ENCODE data around the gene MAPK12.
A peak's percentile ranks its signal among the peaks of the same experiment; 100 is the strongest.

MAPK12 gene

GRCh38 chr22:50293441-50294318 lies 32.2 kb upstream of the MAPK12 start:
- DNase-seq (ENCODE audit: low read depth): peak; percentile 70
- peak overlapping the region; percentile 24 for H3K4me3 ChIP-seq (ENCODE audit: low read depth, low read length)
- TF ChIP-seq, protein P1, sequence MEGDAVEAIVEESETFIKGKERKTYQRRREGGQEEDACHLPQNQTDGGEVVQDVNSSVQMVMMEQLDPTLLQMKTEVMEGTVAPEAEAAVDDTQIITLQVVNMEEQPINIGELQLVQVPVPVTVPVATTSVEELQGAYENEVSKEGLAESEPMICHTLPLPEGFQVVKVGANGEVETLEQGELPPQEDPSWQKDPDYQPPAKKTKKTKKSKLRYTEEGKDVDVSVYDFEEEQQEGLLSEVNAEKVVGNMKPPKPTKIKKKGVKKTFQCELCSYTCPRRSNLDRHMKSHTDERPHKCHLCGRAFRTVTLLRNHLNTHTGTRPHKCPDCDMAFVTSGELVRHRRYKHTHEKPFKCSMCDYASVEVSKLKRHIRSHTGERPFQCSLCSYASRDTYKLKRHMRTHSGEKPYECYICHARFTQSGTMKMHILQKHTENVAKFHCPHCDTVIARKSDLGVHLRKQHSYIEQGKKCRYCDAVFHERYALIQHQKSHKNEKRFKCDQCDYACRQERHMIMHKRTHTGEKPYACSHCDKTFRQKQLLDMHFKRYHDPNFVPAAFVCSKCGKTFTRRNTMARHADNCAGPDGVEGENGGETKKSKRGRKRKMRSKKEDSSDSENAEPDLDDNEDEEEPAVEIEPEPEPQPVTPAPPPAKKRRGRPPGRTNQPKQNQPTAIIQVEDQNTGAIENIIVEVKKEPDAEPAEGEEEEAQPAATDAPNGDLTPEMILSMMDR (conservative IDR thresholded peaks at IDR 0.05; ENCODE audit: low read depth, low read length): no peak

- H3K4me3 ChIP-seq (ENCODE audit: low read depth, low read length): peak overlapping the region; percentile 24
- no peak for DNase-seq (ENCODE audit: low read depth)
- TF ChIP-seq, protein P1 (conservative IDR thresholded peaks at IDR 0.05; ENCODE audit: low read depth, low read length): no peak
Measured at GRCh38 chr22:50292643-50293440, 31.4 kb upstream of the MAPK12 start.

GRCh38 chr22:50289942-50290630 lies 28.6 kb upstream of the MAPK12 start:
- no peak for DNase-seq (ENCODE audit: low read depth)
- TF ChIP-seq, protein P1 (conservative IDR thresholded peaks at IDR 0.05; ENCODE audit: low read depth, low read length): no peak
- no peak overlapping the region for H3K4me3 ChIP-seq (ENCODE audit: low read depth, low read length)

DNA sequence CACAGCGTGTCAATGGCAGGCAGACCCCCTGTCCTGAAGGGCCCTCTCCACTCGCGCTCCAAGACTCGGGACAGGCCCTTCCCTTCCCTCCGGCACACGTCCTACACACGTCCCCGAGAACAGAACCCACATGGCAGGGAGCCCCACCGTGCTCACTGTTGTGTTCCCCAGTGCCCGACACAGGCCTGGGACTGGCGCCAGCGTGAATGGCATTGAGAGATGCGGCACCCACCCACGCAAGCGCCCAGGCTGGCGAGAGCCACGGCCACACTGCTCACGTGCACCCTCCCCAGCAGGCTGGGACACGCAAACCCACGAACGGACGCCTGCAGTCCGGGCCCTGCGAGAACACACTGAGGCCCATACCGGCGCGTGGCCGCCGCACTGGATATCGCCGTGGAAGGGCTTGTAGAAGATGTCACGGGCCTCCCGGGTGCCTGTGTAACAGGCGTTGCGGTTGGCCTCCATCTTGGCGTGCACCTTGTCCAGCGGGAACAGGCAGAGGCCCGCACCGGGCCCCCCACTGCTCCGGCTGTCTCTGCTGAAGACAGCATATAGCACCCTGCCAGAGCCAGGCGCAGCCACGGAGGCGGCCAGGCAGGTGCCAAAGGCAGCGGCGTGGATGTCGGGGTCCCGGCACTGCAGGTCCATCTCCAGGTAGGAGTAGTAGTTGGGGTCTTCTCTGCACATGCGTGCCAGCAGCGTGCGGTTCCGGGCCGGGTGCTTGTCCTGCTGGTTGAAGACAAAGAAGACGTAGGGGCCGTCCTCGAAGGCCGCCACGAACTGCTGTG lies 27.9 kb upstream of the MAPK12 start:
- no peak for DNase-seq (ENCODE audit: low read depth)
- H3K4me3 ChIP-seq (ENCODE audit: low read depth, low read length): no peak overlapping the region
- TF ChIP-seq, protein P1 (conservative IDR thresholded peaks at IDR 0.05; ENCODE audit: low read depth, low read length): no peak

GRCh38 chr22:50287731-50288130 lies 26.2 kb upstream of the MAPK12 start:
- TF ChIP-seq, protein P1 (conservative IDR thresholded peaks at IDR 0.05; ENCODE audit: low read depth, low read length): no peak
- H3K4me3 ChIP-seq (ENCODE audit: low read depth, low read length): no peak overlapping the region

DNA sequence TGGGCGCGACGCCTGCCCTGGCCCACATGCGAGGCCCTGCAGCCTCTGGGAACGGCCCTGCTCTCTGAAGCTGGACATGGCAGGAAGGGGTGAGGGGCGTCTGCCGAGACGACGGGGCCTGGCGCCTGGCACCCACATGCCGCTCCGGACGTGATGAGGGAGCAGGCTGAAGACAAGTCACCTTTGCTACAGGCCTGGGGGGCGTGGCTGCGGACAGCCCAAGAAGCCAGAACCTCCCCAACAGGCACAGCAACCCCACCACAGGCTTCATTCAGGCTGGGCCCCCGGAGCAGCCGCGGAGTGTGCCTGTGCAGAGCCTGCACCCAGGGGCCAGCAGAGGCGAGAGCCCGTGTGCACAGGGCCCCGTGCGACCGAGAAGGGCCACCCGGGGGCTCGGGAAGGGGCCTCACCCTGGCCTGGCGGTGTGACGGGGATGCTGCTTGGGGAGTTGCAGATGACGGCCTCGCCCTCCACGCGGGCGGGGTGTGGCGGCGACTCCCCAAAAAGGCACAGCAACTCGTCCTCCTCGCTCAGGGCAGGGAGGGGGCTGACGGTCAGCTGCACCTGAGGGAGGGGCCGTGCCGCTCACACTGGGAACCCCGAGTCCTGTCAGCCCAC lies 25.3 kb upstream of the MAPK12 start:
- no peak for DNase-seq (ENCODE audit: low read depth)
- no peak overlapping the region for H3K4me3 ChIP-seq (ENCODE audit: low read depth, low read length)
- TF ChIP-seq, protein P1 (conservative IDR thresholded peaks at IDR 0.05; ENCODE audit: low read depth, low read length): no peak

More at GRCh38 chr22:50287731-50288130, 26.2 kb upstream of the MAPK12 start:
- no peak for DNase-seq (ENCODE audit: low read depth)

All from choroid plexus epithelial cell (primary cell).